K562 (cell line): ENCODE results near the gene VPS13D. TPM values are rescaled to one million over a fixed set of nuclear protein-coding genes. Genes with fewer than 3 reads are reported as not detected.

ENCODE experiments used
- BRCA1 ChIP-seq, 2 experiments: fragments of 450-650 bp in 1 of 2; sonication (generic) in 1 of 2; formaldehyde crosslinking in 1 of 2; IDR thresholded peaks; 2 replicates each; pipeline versions ENCODE4 v1.5.0 to v1.6.1; 2017 to 2020; ENCODE audit warnings: mild to moderate bottlenecking in 1 of 2, missing genetic modification reagents in 1 of 2
- CAMTA2 ChIP-seq: fragments of 250-450 bp; sonication (Bioruptor Pico); conservative IDR thresholded peaks from 2 replicates; pipeline ENCODE4 v1.5.1; 2022
- CREBBP ChIP-seq: IDR thresholded peaks from one replicate; pipeline ENCODE4 v1.6.1; 2012; ENCODE audit warnings: low read depth, mild to moderate bottlenecking, control low read depth, inconsistent platforms, low read length
- ELF1 ChIP-seq: fragments of 200-800 bp; sonication (Bioruptor generic); IDR thresholded peaks from 2 replicates; pipeline ENCODE4 v1.6.1; 2016; ENCODE audit warnings: missing genetic modification characterization, missing compliant biosample characterization
- HNRNPH1 ChIP-seq: fragments of 200-400 bp; formaldehyde crosslinking; optimal IDR thresholded peaks from 2 replicates; pipeline ENCODE3; 2017; ENCODE audit warnings: low read depth, mild to moderate bottlenecking, low read length, moderate library complexity
- HNRNPUL1 ChIP-seq: fragments of 200-400 bp; formaldehyde crosslinking; IDR thresholded peaks from 2 replicates; pipeline ENCODE4 v1.6.1; 2017; ENCODE audit warnings: low read length
- KLF16 ChIP-seq: IDR thresholded peaks from 2 replicates; pipeline ENCODE4 v1.6.1; 2016; ENCODE audit warnings: antibody characterized with exemption
- NBN ChIP-seq: fragments of 450-650 bp; IDR thresholded peaks from 2 replicates; pipeline ENCODE4 v1.6.1; 2016; ENCODE audit warnings: low read depth, mild to moderate bottlenecking
- NCOR1 ChIP-seq: fragments of 450-650 bp; IDR thresholded peaks from 2 replicates; pipeline ENCODE4 v1.6.1; 2016; ENCODE audit warnings: mild to moderate bottlenecking, moderate library complexity
- RBM14 ChIP-seq: fragments of 200-400 bp; formaldehyde crosslinking; IDR thresholded peaks from 2 replicates; pipeline ENCODE4 v1.6.1; 2018; ENCODE audit warnings: low read depth, mild to moderate bottlenecking, low read length, moderate library complexity, borderline replicate concordance; ENCODE audit not compliant: insufficient read depth
- SIRT6 ChIP-seq: IDR thresholded peaks from one replicate; pipeline ENCODE4 v1.6.1; 2012; ENCODE audit warnings: low read depth, mild to moderate bottlenecking, control low read depth, inconsistent platforms, low read length, moderate library complexity
- SREBF1 ChIP-seq: fragments of 150-350 bp; IDR thresholded peaks from 2 replicates; pipeline ENCODE4 v1.6.1; 2014; ENCODE audit warnings: antibody characterized with exemption, low read depth, low read length, borderline replicate concordance
- SRSF1 ChIP-seq: fragments of 200-400 bp; formaldehyde crosslinking; IDR thresholded peaks from 2 replicates; pipeline ENCODE4 v1.6.1; 2017; ENCODE audit warnings: mild to moderate bottlenecking, low read depth, low read length, moderate library complexity
- ZC3H8 ChIP-seq: fragments of 450-650 bp; IDR thresholded peaks from 2 replicates; pipeline ENCODE4 v1.6.1; 2017
- ZFP1 ChIP-seq: fragments of 450-650 bp; formaldehyde crosslinking; IDR thresholded peaks from 2 replicates; pipeline ENCODE4 v1.4.0; 2020; ENCODE audit warnings: mild to moderate bottlenecking, mixed read lengths
- ZNF12 ChIP-seq: sonication (generic); formaldehyde crosslinking; IDR thresholded peaks from 2 replicates; pipeline ENCODE4 v1.4.0; 2020; ENCODE audit warnings: mild to moderate bottlenecking, missing genetic modification reagents
- ZNF140 ChIP-seq: fragments of 250-450 bp; sonication (Bioruptor Pico); IDR thresholded peaks from 2 replicates; pipeline ENCODE4 v1.8.0; 2021; ENCODE audit warnings: moderate library complexity, mild to moderate bottlenecking, inconsistent platforms
- ZNF408 ChIP-seq: fragments of 250-450 bp; sonication (Bioruptor Pico); IDR thresholded peaks from 2 replicates; pipeline ENCODE4 v1.4.0; 2020; ENCODE audit warnings: low read depth, mild to moderate bottlenecking, moderate library complexity
- ZNF79 ChIP-seq: fragments of 250-450 bp; sonication (Bioruptor Pico); IDR thresholded peaks from 2 replicates; pipeline ENCODE4 v1.4.0; 2020; ENCODE audit warnings: low read depth, mild to moderate bottlenecking, moderate library complexity
- polyA plus RNA-seq, 8 experiments: library from polyadenylated mRNA; depleted of rRNA in 4 of 8; stranded (reverse) in 5 of 8; unstranded in 3 of 8; fragments of >200 nt; fragmentation: Nextera tagmentation in 2 of 8; fragmentation: Illumina TruSeq in 1 of 8; extraction: Ambion mirVana in 2 of 8; extraction: Trizol in 1 of 8; gene quantifications; 2 replicates each; pipeline versions ENCODE4 v1.2.1 to v1.2.3, GENCODE V29; 2011 to 2014; ENCODE audit warnings: inconsistent platforms in 1 of 8, missing spikeins in 1 of 8
- total RNA-seq, 7 experiments: library from RNA; depleted of rRNA in 6 of 7; stranded (reverse); fragments of >200 nt in 6 of 7; fragmentation: Illumina TruSeq in 2 of 7; extraction: Trizol in 2 of 7; gene quantifications; 2 replicates each; pipeline versions ENCODE4 v1.2.1 to v1.2.3, GENCODE V29; 2011 to 2021; ENCODE audit warnings: low replicate concordance in 1 of 7
- TF ChIP-seq, protein P1 (sequence below): fragments of 250-450 bp; sonication (Bioruptor Pico); IDR thresholded peaks from 2 replicates; pipeline ENCODE4 v1.5.0; 2021
- TF ChIP-seq, protein P2 (sequence below): fragments of 450-650 bp; IDR thresholded peaks from 2 replicates; pipeline ENCODE4 v1.6.1; 2017; ENCODE audit warnings: antibody characterized with exemption, mild to moderate bottlenecking
- TF ChIP-seq, protein P3 (sequence below): fragments of 250-450 bp; sonication (Bioruptor Pico); IDR thresholded peaks from 2 replicates; pipeline ENCODE4 v1.8.0; 2021; ENCODE audit warnings: mild to moderate bottlenecking, moderate library complexity
- TF ChIP-seq, protein P4 (sequence below), 2 experiments: fragments of 450-650 bp in 1 of 2; sonication (generic) in 1 of 2; formaldehyde crosslinking; conservative IDR thresholded peaks; 2 replicates each; pipeline versions ENCODE4 v1.4.0 to v1.8.1; 2020 to 2022; ENCODE audit warnings: mild to moderate bottlenecking in 1 of 2, missing genetic modification reagents in 1 of 2

Gene VPS13D
- total and polyA plus RNA-seq, 9 of the 15 experiments (the other 6 are each of a cell fraction or from before 2014, with no cell fraction given): 6.1 to 51.5 (median 38.5) TPM

DNA sequence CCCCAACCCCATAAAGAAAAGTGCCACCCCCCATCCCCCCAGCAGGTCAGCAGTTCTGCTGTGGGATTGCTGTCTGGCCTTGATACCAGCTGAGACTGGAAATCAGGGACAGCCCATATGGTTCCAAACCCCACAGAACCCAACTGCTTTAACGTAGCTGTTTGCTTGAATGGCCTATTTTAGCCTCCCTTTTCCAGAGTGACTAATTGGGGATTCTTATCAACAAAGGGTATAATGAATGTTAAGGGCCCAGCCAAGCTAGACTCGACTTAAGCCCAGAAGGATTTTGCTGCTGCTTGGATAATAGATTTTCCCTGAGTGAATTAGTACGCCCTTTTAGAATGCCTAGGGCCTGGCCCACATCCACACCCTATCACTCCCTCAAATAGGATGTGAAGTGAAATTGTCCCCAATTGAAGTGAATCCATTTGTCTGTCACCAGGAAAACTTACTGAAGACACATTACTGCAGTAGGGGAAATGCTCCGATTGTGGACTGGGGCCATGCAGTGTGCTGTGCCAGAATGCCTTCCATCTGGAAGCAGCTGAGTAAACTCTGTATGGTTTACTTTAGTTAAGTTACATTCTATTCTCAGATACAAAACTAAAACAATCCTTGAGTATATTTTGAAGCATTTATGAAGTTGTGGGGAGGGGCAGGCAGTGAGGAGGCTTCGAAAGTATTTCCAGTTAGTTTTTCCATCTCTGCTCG, 231.2 kb downstream of the VPS13D start (continued):
- TF ChIP-seq BRCA1 (IDR thresholded peaks at IDR 0.05) (no peak), BRCA1 (CRISPR knock-in tag; IDR thresholded peaks at IDR 0.05) (no peak), ZNF140 (CRISPR knock-in tag) (no peak), SRSF1 (no peak), NCOR1 (peak; percentile 82), SREBF1 (no peak), CREBBP (no peak), SIRT6 (no peak), ZC3H8 (no peak), CAMTA2 (CRISPR knock-in tag) (no peak), HNRNPH1 (no peak), ZFP1 (no peak), ZNF408 (CRISPR knock-in tag) (no peak), ZNF12 (CRISPR knock-in tag) (no peak), HNRNPUL1 (no peak), ZNF79 (CRISPR knock-in tag) (no peak), RBM14 (no peak), NBN (no peak), ELF1 (tag) (no peak), KLF16 (peak; percentile 73)
- TF ChIP-seq, protein P1, sequence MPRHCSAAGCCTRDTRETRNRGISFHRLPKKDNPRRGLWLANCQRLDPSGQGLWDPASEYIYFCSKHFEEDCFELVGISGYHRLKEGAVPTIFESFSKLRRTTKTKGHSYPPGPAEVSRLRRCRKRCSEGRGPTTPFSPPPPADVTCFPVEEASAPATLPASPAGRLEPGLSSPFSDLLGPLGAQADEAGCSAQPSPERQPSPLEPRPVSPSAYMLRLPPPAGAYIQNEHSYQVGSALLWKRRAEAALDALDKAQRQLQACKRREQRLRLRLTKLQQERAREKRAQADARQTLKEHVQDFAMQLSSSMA: no peak
- TF ChIP-seq, protein P2, sequence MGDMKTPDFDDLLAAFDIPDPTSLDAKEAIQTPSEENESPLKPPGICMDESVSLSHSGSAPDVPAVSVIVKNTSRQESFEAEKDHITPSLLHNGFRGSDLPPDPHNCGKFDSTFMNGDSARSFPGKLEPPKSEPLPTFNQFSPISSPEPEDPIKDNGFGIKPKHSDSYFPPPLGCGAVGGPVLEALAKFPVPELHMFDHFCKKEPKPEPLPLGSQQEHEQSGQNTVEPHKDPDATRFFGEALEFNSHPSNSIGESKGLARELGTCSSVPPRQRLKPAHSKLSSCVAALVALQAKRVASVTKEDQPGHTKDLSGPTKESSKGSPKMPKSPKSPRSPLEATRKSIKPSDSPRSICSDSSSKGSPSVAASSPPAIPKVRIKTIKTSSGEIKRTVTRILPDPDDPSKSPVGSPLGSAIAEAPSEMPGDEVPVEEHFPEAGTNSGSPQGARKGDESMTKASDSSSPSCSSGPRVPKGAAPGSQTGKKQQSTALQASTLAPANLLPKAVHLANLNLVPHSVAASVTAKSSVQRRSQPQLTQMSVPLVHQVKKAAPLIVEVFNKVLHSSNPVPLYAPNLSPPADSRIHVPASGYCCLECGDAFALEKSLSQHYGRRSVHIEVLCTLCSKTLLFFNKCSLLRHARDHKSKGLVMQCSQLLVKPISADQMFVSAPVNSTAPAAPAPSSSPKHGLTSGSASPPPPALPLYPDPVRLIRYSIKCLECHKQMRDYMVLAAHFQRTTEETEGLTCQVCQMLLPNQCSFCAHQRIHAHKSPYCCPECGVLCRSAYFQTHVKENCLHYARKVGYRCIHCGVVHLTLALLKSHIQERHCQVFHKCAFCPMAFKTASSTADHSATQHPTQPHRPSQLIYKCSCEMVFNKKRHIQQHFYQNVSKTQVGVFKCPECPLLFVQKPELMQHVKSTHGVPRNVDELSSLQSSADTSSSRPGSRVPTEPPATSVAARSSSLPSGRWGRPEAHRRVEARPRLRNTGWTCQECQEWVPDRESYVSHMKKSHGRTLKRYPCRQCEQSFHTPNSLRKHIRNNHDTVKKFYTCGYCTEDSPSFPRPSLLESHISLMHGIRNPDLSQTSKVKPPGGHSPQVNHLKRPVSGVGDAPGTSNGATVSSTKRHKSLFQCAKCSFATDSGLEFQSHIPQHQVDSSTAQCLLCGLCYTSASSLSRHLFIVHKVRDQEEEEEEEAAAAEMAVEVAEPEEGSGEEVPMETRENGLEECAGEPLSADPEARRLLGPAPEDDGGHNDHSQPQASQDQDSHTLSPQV: peak; percentile 84; the same call in 1 of the 2 replicates
- TF ChIP-seq, protein P3, sequence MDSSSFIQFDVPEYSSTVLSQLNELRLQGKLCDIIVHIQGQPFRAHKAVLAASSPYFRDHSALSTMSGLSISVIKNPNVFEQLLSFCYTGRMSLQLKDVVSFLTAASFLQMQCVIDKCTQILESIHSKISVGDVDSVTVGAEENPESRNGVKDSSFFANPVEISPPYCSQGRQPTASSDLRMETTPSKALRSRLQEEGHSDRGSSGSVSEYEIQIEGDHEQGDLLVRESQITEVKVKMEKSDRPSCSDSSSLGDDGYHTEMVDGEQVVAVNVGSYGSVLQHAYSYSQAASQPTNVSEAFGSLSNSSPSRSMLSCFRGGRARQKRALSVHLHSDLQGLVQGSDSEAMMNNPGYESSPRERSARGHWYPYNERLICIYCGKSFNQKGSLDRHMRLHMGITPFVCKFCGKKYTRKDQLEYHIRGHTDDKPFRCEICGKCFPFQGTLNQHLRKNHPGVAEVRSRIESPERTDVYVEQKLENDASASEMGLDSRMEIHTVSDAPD: no peak
- TF ChIP-seq, protein P4, sequence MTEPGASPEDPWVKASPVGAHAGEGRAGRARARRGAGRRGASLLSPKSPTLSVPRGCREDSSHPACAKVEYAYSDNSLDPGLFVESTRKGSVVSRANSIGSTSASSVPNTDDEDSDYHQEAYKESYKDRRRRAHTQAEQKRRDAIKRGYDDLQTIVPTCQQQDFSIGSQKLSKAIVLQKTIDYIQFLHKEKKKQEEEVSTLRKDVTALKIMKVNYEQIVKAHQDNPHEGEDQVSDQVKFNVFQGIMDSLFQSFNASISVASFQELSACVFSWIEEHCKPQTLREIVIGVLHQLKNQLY (CRISPR knock-in tag; conservative IDR thresholded peaks at IDR 0.05): no peak
